ENCODE data around the gene SLC30A3.

- no peak for TF ChIP-seq BHLHE40 (IDR thresholded peaks at IDR 0.05; ENCODE audit: borderline replicate concordance)
- TF ChIP-seq SP1 (IDR thresholded peaks at IDR 0.05) = no peak
- no peak for TF ChIP-seq SUZ12 (IDR thresholded peaks at IDR 0.05)
- TF ChIP-seq ARNT (IDR thresholded peaks at IDR 0.05) = no peak
- no peak for TF ChIP-seq FOXM1 (IDR thresholded peaks at IDR 0.05; ENCODE audit: borderline replicate concordance)
- no peak; the same call in 1 of the 2 replicates for TF ChIP-seq ELF4 (IDR thresholded peaks at IDR 0.05)
- no peak for TF ChIP-seq FOXK2 (IDR thresholded peaks at IDR 0.05)
- TF ChIP-seq FOXA1 (IDR thresholded peaks at IDR 0.05) = no peak
Measured at GRCh38 chr2:27217173-27218121, 45.4 kb downstream of the SLC30A3 start, which contains the start of gene CAD.

All from HEK293T (cell line).